Endothelial cell of umbilical vein (primary cell): Measurements from ENCODE around the gene OTUB1. TPM values are rescaled to one million over a fixed set of nuclear protein-coding genes. Genes with fewer than 3 reads are reported as not detected.

Experiments used
- BruUV-seq: library from RNA; stranded (reverse); fragments of 400-500 nt; replicated peaks from 2 replicates; lab custom pipeline; 2021; lab: Mats Ljungman, UMichigan
- CTCF ChIA-PET: fragments of 300-600, 350-600 bp; sonication (Branson Sonifier 250); formaldehyde crosslinking; loops from one replicate; lab custom pipeline; 2021; ENCODE audit warnings: antibody characterized with exemption, inconsistent platforms; lab: Charles Lee
- POLR2A ChIA-PET: fragments of 300-600, 350-600 bp; sonication (Branson Sonifier 250); formaldehyde crosslinking; loops from one replicate; lab custom pipeline; 2021; ENCODE audit warnings: antibody characterized with exemption, inconsistent platforms; lab: Charles Lee
- DNase-seq: peaks from one replicate; pipeline ENCODE4 v3.0.0-alpha.2; 2011; ENCODE audit warnings: low read depth, low spot score
- FAIRE-seq: peaks from 2 replicates; lab custom pipeline; 2011; peaks lifted over from hg19 to GRCh38; lab: Jason Lieb, UNC
- H2AFZ ChIP-seq: 2 replicates; pipeline ENCODE4 v1.6.0; 2012; ENCODE audit warnings: low read depth, low read length, control low read depth, inconsistent platforms
- H3K27ac ChIP-seq: 2 replicates; pipeline ENCODE4 v1.5.1; 2011; ENCODE audit warnings: low read depth, mild to moderate bottlenecking, control low read depth, low read length, moderate library complexity; ENCODE audit not compliant: insufficient read depth
- H3K27me3 ChIP-seq, 2 experiments: 2 replicates each; pipeline versions ENCODE4 v1.6.0 to v1.6.1; 2011; ENCODE audit warnings: low read length in 2 of 2, mixed read lengths in 1 of 2; ENCODE audit not compliant: control insufficient read depth in 2 of 2, insufficient read depth in 2 of 2
- H3K36me3 ChIP-seq, 2 experiments: 2 replicates in 1 of 2; 3 replicates in 1 of 2; pipeline ENCODE4 v1.5.1; 2011; ENCODE audit warnings: low read length in 2 of 2, mild to moderate bottlenecking in 1 of 2, moderate library complexity in 1 of 2; ENCODE audit not compliant: control insufficient read depth in 2 of 2, insufficient read depth in 2 of 2; ENCODE audit errors: extremely low read depth in 1 of 2
- H3K4me1 ChIP-seq: 3 replicates; pipeline ENCODE4 v1.5.1; 2011; ENCODE audit warnings: mild to moderate bottlenecking, low read length; ENCODE audit not compliant: control insufficient read depth, insufficient read depth; ENCODE audit errors: extremely low read depth
- H3K4me2 ChIP-seq: 2 replicates; pipeline ENCODE4 v1.6.1; 2011; ENCODE audit warnings: low read length, control low read depth, mixed read lengths; ENCODE audit not compliant: insufficient read depth
- H3K4me3 ChIP-seq, 3 experiments: fragments of 200-600 bp in 1 of 3; sonication (generic), shearing (Covaris generic) in 1 of 3; replicated peaks in 1 of 3; 2 replicates each; pipeline ENCODE4 v1.5.1; 2011 to 2016; ENCODE audit warnings: control low read depth in 3 of 3, low read length in 3 of 3, mild to moderate bottlenecking in 2 of 3, inconsistent platforms in 1 of 3, low read depth in 1 of 3, moderate library complexity in 1 of 3; ENCODE audit not compliant: insufficient read depth in 1 of 3
- H3K79me2 ChIP-seq: 2 replicates; pipeline ENCODE4 v1.6.0; 2012; ENCODE audit warnings: low read length, inconsistent platforms; ENCODE audit not compliant: control insufficient read depth, insufficient read depth
- H3K9ac ChIP-seq: replicated peaks from 2 replicates; pipeline ENCODE3; 2011; ENCODE audit warnings: low read length, control low read depth; ENCODE audit not compliant: insufficient read depth; ENCODE audit errors: extremely low read depth
- H3K9me1 ChIP-seq: replicated peaks from 3 replicates; pipeline ENCODE4 v1.6.0; 2011; ENCODE audit warnings: mild to moderate bottlenecking, low read length; ENCODE audit not compliant: control insufficient read depth, insufficient read depth; ENCODE audit errors: extremely low read depth
- H3K9me3 ChIP-seq: replicated peaks from 2 replicates; pipeline ENCODE4 v1.5.1; 2012; ENCODE audit warnings: low read length, inconsistent platforms; ENCODE audit not compliant: control insufficient read depth, insufficient read depth
- H4K20me1 ChIP-seq: replicated peaks from 2 replicates; pipeline ENCODE3; 2011; ENCODE audit warnings: mild to moderate bottlenecking, low read length; ENCODE audit not compliant: control insufficient read depth, insufficient read depth; ENCODE audit errors: extremely low read depth
- EZH2 ChIP-seq: IDR thresholded peaks from 2 replicates; pipeline ENCODE4 v1.6.1; 2012; ENCODE audit warnings: borderline replicate concordance, low read depth, mild to moderate bottlenecking, moderate library complexity, low read length, inconsistent platforms; ENCODE audit not compliant: severe bottlenecking
- FOS ChIP-seq: IDR thresholded peaks from 2 replicates; pipeline ENCODE4 v1.6.1; 2011; ENCODE audit warnings: mild to moderate bottlenecking, low read length, moderate library complexity, borderline replicate concordance; ENCODE audit not compliant: insufficient read depth
- GATA2 ChIP-seq: IDR thresholded peaks from 2 replicates; pipeline ENCODE4 v1.7.0; 2011; ENCODE audit warnings: low read depth, mild to moderate bottlenecking, moderate library complexity, mixed read lengths, low read length; ENCODE audit not compliant: insufficient read length, insufficient read depth
- JUN ChIP-seq: IDR thresholded peaks from 2 replicates; pipeline ENCODE4 v1.6.1; 2011; ENCODE audit warnings: borderline replicate concordance, low read depth; ENCODE audit not compliant: insufficient read length, insufficient read depth
- MYC ChIP-seq: IDR thresholded peaks from one replicate; pipeline ENCODE4 v1.6.1; 2011; ENCODE audit warnings: mild to moderate bottlenecking, low read depth, low read length
- POLR2A ChIP-seq: IDR thresholded peaks from 2 replicates; pipeline ENCODE4 v1.6.1; 2012; ENCODE audit warnings: low read depth, mild to moderate bottlenecking, control low read depth, low read length
- POLR2AphosphoS5 ChIP-seq: IDR thresholded peaks from 2 replicates; pipeline ENCODE4 v1.6.1; 2012; ENCODE audit warnings: low read depth, mild to moderate bottlenecking, control low read depth, low read length, moderate library complexity; ENCODE audit not compliant: insufficient read depth
- dilution Hi-C: fragments of 300-500 bp; cut with MboI; formaldehyde crosslinking; loops from one replicate; pipeline ENCODE4 v1.15.0; 2019; ENCODE audit warnings: low sequenced_read_pairs; ENCODE audit not compliant: extremely low pct_ligation_motif_present
- intact Hi-C: fragments of 100-400 bp; cut with micrococcal nuclease; formaldehyde crosslinking; loops from one replicate; pipeline ENCODE4 v1.10.0; 2022
- polyA plus RNA-seq, 4 experiments: library from polyadenylated mRNA; depleted of rRNA in 3 of 4; stranded (reverse) in 3 of 4; unstranded in 1 of 4; fragments of >200 nt; gene quantifications; 2 replicates each; pipeline versions ENCODE4 v1.2.1 to v1.2.3, GENCODE V29; 2011 to 2012; ENCODE audit warnings: missing spikeins in 1 of 4
- total RNA-seq: library from RNA; stranded (reverse); gene quantifications from 2 replicates; pipeline ENCODE4 v1.2.3, GENCODE V29; 2021
- TF ChIP-seq, protein P1 (sequence below): IDR thresholded peaks from 2 replicates; pipeline ENCODE4 v1.6.1; 2011; ENCODE audit not compliant: insufficient read depth, insufficient read length
- TF ChIP-seq, protein P2 (sequence below), 2 donors: IDR thresholded peaks; 1 replicate in 1 of 2; 2 replicates in 1 of 2; pipeline ENCODE4 v1.5.1; 2011; ENCODE audit warnings: low read length in 2 of 2, mild to moderate bottlenecking in 2 of 2, moderate library complexity in 2 of 2, control low read depth in 1 of 2, inconsistent platforms in 1 of 2, low read depth in 1 of 2; ENCODE audit not compliant: insufficient read depth in 1 of 2; ENCODE audit errors: extremely low read depth in 1 of 2

OTUB1 gene
- total and polyA plus RNA-seq, 2 donors (not counting 3 experiments of a cell fraction or from before 2014, with no cell fraction given) = 81.9 to 256 TPM

DNA sequence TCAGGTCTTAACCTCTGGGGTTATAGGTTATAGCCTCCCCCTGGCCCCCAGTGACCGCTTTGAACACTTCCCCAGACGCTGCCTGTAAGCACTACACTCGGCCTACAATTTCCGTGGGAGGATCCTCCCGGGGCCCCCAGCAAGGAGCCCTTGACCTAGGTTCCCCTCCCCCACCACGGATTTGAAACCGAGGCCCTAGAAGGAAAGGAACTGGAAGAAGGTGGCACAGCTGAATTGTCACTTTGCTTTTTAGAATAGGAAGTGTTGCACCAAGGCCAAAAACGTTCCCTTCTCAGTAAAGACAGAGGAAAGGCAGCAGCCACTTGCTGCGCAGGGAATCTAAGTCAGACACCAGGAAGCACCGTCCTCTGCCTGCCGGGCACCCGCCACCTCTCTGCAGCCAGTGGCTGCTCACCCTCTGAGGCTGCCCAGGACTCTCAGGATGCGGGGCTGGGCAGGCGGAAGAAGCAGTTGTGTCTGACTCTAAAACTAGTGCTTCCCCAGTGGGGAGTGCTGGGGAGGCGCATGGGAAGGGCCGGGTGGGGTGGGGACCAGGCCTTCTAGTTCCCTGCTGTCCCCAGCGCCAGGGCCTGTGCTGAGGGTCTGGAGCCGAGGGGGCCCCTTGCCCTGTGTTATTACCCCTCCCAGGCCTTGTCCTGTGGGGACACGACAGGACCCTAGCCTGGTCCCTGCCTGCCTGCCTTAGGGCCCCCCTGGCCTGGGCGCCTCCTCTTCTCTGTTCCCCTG is 41.6 kb downstream of the OTUB1 start:
- intact Hi-C loops (no loop called here), dilution Hi-C loops (no loop called here)
- TF ChIP-seq POLR2A (no peak), MYC (no peak), GATA2 (no peak), POLR2AphosphoS5 (no peak), JUN (no peak), FOS (no peak), EZH2 (no peak)
- TF ChIP-seq, protein P1, sequence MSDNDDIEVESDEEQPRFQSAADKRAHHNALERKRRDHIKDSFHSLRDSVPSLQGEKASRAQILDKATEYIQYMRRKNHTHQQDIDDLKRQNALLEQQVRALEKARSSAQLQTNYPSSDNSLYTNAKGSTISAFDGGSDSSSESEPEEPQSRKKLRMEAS = no peak
- TF ChIP-seq, protein P2, sequence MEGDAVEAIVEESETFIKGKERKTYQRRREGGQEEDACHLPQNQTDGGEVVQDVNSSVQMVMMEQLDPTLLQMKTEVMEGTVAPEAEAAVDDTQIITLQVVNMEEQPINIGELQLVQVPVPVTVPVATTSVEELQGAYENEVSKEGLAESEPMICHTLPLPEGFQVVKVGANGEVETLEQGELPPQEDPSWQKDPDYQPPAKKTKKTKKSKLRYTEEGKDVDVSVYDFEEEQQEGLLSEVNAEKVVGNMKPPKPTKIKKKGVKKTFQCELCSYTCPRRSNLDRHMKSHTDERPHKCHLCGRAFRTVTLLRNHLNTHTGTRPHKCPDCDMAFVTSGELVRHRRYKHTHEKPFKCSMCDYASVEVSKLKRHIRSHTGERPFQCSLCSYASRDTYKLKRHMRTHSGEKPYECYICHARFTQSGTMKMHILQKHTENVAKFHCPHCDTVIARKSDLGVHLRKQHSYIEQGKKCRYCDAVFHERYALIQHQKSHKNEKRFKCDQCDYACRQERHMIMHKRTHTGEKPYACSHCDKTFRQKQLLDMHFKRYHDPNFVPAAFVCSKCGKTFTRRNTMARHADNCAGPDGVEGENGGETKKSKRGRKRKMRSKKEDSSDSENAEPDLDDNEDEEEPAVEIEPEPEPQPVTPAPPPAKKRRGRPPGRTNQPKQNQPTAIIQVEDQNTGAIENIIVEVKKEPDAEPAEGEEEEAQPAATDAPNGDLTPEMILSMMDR (IDR thresholded peaks at IDR 0.05; ENCODE audit: extremely low read depth in 1 of 2, insufficient read depth in 1 of 2, low read depth in 1 of 2, low read length in 2 of 2) = no peak
- H3K36me3 ChIP-seq = no peaks in the 10 kb centered on the region
- no peak overlapping the region for H2AFZ ChIP-seq
- no peak for DNase-seq
- H3K9me1 ChIP-seq = no peaks in the 10 kb centered on the region
- H3K4me3 ChIP-seq = no peak overlapping the region
- no TSS peak for BruUV-seq
- H3K27me3 ChIP-seq = peaks cover 0 to 1% of the 10 kb centered on the region in 2 experiments
- ChIA-PET POLR2A (no interaction called here), CTCF (interaction anchor here (1.0 to 1.2 kb wide), 2 partner anchors 20 to 27 kb away, joined by 3 to 4 read pairs; no protein-coding TSS in a partner anchor)
- H3K9me3 ChIP-seq = no peaks in the 10 kb centered on the region
- no peaks in the 10 kb centered on the region for H4K20me1 ChIP-seq
- H3K9ac ChIP-seq = no peak overlapping the region
- no peak overlapping the region for H3K27ac ChIP-seq
- no peak for FAIRE-seq
- no peaks in the 10 kb centered on the region for H3K79me2 ChIP-seq
- no peak overlapping the region for H3K4me2 ChIP-seq
- no peaks in the 10 kb centered on the region for H3K4me1 ChIP-seq
